Bronchial smooth muscle cell (primary cell): ENCODE measurements around the gene CYGB. TPM values are rescaled to one million over a fixed set of nuclear protein-coding genes. Genes with fewer than 3 reads are reported as not detected.

Experiments
- total RNA-seq: library from RNA; depleted of rRNA; stranded (reverse); fragments of >200 nt; gene quantifications from 2 replicates; pipeline ENCODE4 v1.2.1, GENCODE V29; 2014

The CYGB gene
- 65.3 and 86.2 TPM in 2 replicates for total RNA-seq

DNA sequence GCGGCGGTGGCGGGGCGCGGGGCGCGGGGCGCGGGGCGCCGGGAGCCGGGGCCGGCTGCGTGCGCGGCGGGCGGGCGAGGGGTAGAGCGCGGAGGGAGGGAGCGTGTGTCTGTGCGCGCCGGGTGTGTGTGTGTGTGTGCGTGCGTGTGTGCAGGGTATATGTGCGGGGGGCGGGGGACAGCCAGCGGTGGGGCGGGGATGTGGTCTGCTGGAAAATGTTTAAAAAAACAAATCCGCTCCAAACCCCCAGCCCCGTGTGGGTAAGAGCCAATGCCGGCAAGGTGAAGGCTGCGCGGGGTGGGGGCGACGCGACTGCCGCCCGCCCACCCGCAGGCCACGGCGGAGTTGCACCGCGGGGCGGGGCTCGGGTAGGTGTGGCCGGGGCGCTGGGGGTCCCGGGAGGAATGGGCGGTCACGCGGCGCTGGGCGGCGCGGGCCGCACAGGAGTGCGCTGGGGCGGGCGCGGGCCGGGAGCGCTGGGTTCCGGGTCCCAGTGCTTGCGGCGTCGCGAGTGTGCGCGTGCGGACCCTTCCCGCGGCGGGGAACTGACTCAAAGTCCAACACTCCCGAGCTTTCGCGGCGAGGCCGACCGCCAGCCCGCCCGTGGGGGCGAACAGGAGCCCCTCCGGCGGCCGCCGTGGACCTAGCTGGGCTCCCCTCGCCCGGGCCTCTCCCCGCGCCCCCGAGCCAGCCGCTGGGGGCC lies at the start of gene CYGB:
Gene CYGB, minus strand, starts transcription at position 132 of the 703 bp plus-strand sequence. CDS start 167 bp downstream, outside the sequence.

DNA sequence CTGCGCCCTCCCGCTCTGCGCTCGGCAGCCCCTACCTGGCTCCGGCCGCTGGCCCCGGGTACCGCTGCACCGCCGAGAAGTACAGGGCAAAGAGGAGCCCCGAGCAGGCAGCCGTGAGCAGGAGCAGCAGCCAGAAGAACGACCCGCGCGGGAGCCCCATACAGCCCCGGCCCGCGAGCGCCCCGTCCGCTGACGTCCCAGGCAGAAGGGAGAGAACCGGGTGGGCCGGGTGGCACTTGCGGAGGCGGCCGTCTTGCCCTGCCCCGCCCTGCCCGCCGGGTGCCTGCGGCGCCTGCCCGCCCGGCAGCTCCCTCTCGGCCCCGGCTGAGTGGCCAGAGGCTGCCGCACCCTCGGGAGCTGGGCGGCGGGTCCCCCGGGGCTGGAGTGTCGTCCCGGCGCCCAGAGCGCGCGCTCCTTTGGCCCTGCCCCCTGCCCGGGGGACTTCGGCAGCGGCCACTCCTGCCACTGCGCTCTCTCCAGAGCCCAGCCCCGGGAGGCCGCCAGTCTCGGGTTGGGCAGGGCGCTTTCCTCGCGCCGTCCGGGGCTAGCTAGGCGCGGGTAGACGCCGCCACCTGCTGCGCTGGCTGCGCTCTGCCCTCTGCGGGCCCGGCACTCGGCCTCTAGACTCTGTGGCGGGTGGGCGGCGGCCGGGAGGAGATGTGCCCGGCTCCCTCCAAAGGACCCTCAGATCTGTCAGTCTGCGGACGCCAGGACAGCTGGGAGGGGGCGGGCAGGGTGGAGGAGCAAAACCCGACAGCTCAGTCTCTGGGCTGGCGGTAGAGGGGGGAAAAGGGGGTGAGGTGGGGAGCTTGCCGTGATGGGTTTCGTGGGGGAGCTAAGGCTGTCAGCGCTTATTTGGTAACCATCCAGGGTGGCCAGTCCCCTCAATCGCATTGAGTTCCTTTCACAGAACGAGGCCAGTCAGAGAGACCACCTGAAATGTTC lies 48.4 kb upstream of the CYGB start, which contains the start of gene ST6GALNAC2:
Gene ST6GALNAC2, minus strand, starts transcription at position 212 of the 945 bp plus-strand sequence. Its CDS starts 52 bp downstream, at position 160.

GRCh38 chr17:76539631-76540271 lies 2.2 kb upstream of the CYGB start, which contains the start of gene PRCD:
Gene PRCD (plus strand): TSS chr17:76540044. CDS start chr17:76540142, 98 bp downstream.

GRCh38 chr17:76501018-76501826 lies 36.3 kb downstream of the CYGB start, which contains the start of gene RHBDF2:
Gene RHBDF2 (minus strand): TSS chr17:76501423. CDS start chr17:76481524, 19,899 bp downstream.

Other genes starting within 250 kb of the CYGB start
- 3.0 and 5.5 TPM in 2 replicates for gene QRICH2, start 229.4 kb downstream of the CYGB start, total RNA-seq
- gene PRPSAP1, start 183.8 kb downstream of the CYGB start, total RNA-seq = 24.7 and 40.4 TPM in 2 replicates
- 18.4 and 24.6 TPM in 2 replicates for gene SPHK1, start 153.1 kb downstream of the CYGB start, total RNA-seq
- 19.4 and 23.3 TPM in 2 replicates for gene UBE2O, start 84.6 kb downstream of the CYGB start, total RNA-seq
- gene AANAT, start 70.1 kb downstream of the CYGB start, total RNA-seq = not detected in 2 replicates
- gene RHBDF2, start 36.3 kb downstream of the CYGB start, total RNA-seq = 1.1 and 3.0 TPM in 2 replicates
- gene PRCD, start 2.3 kb upstream of the CYGB start, total RNA-seq = 8.0 and 11.2 TPM in 2 replicates
- 1.0 and 1.4 TPM in 2 replicates for gene ST6GALNAC2, start 48.2 kb upstream of the CYGB start, total RNA-seq
- not detected in 2 replicates for gene ST6GALNAC1, start 106.0 kb upstream of the CYGB start, total RNA-seq
- 107 and 145 TPM in 2 replicates for gene MXRA7, start 173.3 kb upstream of the CYGB start, total RNA-seq
- 10.7 and 13.7 TPM in 2 replicates for gene JMJD6, start 188.9 kb upstream of the CYGB start, total RNA-seq
- gene METTL23, start 189.1 kb upstream of the CYGB start, total RNA-seq = 12.5 and 16.4 TPM in 2 replicates
- gene SRSF2, start 199.6 kb upstream of the CYGB start, total RNA-seq = 91.3 and 148 TPM in 2 replicates
- 23.1 and 25.1 TPM in 2 replicates for gene MFSD11, start 200.4 kb upstream of the CYGB start, total RNA-seq